Activated CD4-positive, alpha-beta T cell treated with anti-CD3 and anti-CD28 coated beads for 36 hours (primary cell): Measurements from ENCODE around the gene GOSR2. TPM values are rescaled to one million over a fixed set of nuclear protein-coding genes. Genes with fewer than 3 reads are reported as not detected.

Source experiments
- ATAC-seq: fragments of 200-7000 bp; cut with Tn5 transposase; one replicate; pipeline ENCODE4 v1.10.0; 2021; ENCODE audit warnings: mild to moderate bottlenecking, moderate library complexity
- CTCF ChIA-PET: fragments of 350-600 bp; sonication (Branson Sonifier 250); formaldehyde crosslinking; loops from one replicate; lab custom pipeline; 2021; ENCODE audit warnings: antibody characterized with exemption; lab: Charles Lee
- POLR2A ChIA-PET: fragments of 350-600 bp; sonication (Branson Sonifier 250); formaldehyde crosslinking; loops from one replicate; lab custom pipeline; 2021; ENCODE audit warnings: antibody characterized with exemption, inconsistent platforms; lab: Charles Lee
- DNase-seq: peaks from one replicate; pipeline ENCODE4 v3.0.0-alpha.2; 2020
- H3K27ac Mint-ChIP-seq: one replicate; pipeline ENCODE4 v1.8.0; 2021; ENCODE audit warnings: mixed read lengths
- H3K27me3 Mint-ChIP-seq: one replicate; pipeline ENCODE4 v1.8.0; 2021; ENCODE audit warnings: mixed read lengths
- H3K36me3 Mint-ChIP-seq: one replicate; pipeline ENCODE4 v1.8.0; 2021; ENCODE audit warnings: low read depth, mixed read lengths
- H3K4me1 Mint-ChIP-seq: one replicate; pipeline ENCODE4 v1.8.0; 2021; ENCODE audit warnings: mixed read lengths
- H3K4me3 Mint-ChIP-seq: one replicate; pipeline ENCODE4 v1.8.0; 2021; ENCODE audit warnings: mild to moderate bottlenecking, moderate library complexity, mixed read lengths
- H3K9me3 Mint-ChIP-seq: one replicate; pipeline ENCODE4 v1.8.0; 2021; ENCODE audit warnings: low read depth, mixed read lengths
- intact Hi-C, 2 experiments: fragments of 100-400 bp; cut with DNase I in 1 of 2; cut with micrococcal nuclease in 1 of 2; formaldehyde crosslinking; loops; one replicate each; pipeline versions ENCODE4 v1.14.2 to v1.15.1; 2022 to 2024; cut with DNase I, micrococcal nuclease
- total RNA-seq, 2 experiments: library from RNA; stranded (reverse); gene quantifications; one replicate each; pipeline ENCODE4 v1.2.3, GENCODE V29; 2021

Gene GOSR2
- total RNA-seq, 2 experiments from 2014 or later: 38.9 to 42.7 TPM

GRCh38 chr17:46883871-46884520 is 39.0 kb upstream of the GOSR2 start:
- no peak for ATAC-seq
- intact Hi-C loops: no loop called here
- Mint-ChIP-seq H3K9me3 (no peaks in the 10 kb centered on the region), H3K27me3 (no peaks in the 10 kb centered on the region), H3K4me3 (no peak overlapping the region), H3K36me3 (no peaks in the 10 kb centered on the region), H3K4me1 (no peaks in the 10 kb centered on the region), H3K27ac (no peak overlapping the region)
- POLR2A ChIA-PET: no interaction called here
- CTCF ChIA-PET: no interaction called here
- DNase-seq: no peak

DNA sequence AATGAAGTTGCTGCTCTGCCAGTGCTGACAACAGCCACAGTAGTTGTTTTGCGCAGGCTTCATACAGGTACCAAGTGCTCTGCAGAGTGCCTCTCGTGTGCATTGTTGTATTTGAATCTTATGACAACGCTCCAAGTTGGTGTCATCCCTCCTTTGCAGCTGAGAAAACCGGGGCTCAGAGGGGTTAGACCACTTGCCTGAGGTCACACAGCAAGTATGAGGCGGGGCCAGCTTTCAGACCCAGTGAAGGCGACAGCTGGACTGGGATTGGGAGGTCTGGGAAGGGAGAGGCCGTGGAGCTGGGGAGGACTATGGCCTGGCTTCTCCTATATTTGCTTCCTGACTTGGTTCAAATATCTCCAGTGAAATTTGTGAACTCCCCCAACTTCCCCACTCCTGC is 38.4 kb upstream of the GOSR2 start:
- no peak overlapping the region for H3K4me3 Mint-ChIP-seq
- intact Hi-C loops: no loop called here
- H3K27me3 Mint-ChIP-seq: no peaks in the 10 kb centered on the region
- POLR2A ChIA-PET: no interaction called here
- ATAC-seq (no peak), DNase-seq (no peak)
- H3K36me3 Mint-ChIP-seq: no peaks in the 10 kb centered on the region
- no peaks in the 10 kb centered on the region for H3K4me1 Mint-ChIP-seq
- no peak overlapping the region for H3K27ac Mint-ChIP-seq
- H3K9me3 Mint-ChIP-seq: no peaks in the 10 kb centered on the region
- CTCF ChIA-PET: no interaction called here

DNA sequence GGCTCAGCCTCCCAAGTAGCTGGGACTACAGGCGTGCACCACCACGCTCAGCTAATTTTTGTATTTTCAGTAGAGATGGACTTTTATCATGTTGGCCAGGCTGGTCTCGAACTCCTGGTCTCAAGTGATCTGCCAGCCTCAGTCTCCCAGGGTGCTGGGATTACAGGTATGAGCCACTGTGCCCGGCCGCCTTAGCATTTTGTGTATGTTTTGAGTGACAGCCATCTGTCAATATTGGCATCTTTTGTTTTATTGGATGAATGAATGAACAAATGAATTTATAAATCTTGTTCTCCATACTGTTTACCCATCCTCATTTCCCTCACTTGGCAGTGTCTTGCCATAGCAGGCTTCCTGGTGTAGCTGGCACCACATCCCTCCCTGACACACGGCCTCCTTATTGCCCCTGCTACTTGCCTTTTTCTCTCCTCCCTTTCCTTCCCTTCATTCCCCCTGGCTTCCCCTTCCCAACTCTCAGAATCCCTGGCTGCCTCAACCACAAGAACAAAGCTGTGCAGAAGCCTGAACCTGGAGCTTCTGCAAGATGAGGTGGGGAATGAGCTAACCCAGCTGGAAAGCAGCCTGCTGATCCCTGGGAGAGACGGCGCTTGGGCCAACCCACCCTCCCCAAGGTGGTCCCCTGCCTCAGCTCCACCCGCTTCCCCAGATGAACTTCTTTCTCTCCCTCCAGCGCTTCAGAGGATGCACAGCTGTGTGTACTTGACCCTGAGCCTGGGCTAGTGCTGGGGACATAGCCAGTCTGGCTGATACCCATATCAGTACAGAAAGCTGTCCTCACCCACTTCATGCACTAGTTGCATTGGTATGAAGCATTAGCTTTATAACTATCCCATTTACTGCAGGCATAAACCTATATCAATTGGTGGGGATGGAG is 37.3 kb upstream of the GOSR2 start:
- no peaks in the 10 kb centered on the region for H3K4me1 Mint-ChIP-seq
- ATAC-seq (no peak), DNase-seq (no peak)
- intact Hi-C loops: no loop called here
- CTCF ChIA-PET: no interaction called here
- peaks cover 2% of the 10 kb centered on the region for H3K27me3 Mint-ChIP-seq
- no peak overlapping the region for H3K27ac Mint-ChIP-seq
- H3K4me3 Mint-ChIP-seq: no peak overlapping the region
- POLR2A ChIA-PET: no interaction called here
- no peaks in the 10 kb centered on the region for H3K36me3 Mint-ChIP-seq
- no peaks in the 10 kb centered on the region for H3K9me3 Mint-ChIP-seq

- Mint-ChIP-seq H3K27ac (no peak overlapping the region), H3K4me1 (no peaks in the 10 kb centered on the region), H3K4me3 (no peak overlapping the region), H3K36me3 (no peaks in the 10 kb centered on the region), H3K9me3 (no peaks in the 10 kb centered on the region), H3K27me3 (peaks cover 4% of the 10 kb centered on the region)
- DNase-seq (no peak), ATAC-seq (no peak)
- ChIA-PET POLR2A (no interaction called here), CTCF (no interaction called here)
- intact Hi-C loops: no loop called here
Observed at GRCh38 chr17:46886310-46886663, 36.7 kb upstream of the GOSR2 start.

DNA sequence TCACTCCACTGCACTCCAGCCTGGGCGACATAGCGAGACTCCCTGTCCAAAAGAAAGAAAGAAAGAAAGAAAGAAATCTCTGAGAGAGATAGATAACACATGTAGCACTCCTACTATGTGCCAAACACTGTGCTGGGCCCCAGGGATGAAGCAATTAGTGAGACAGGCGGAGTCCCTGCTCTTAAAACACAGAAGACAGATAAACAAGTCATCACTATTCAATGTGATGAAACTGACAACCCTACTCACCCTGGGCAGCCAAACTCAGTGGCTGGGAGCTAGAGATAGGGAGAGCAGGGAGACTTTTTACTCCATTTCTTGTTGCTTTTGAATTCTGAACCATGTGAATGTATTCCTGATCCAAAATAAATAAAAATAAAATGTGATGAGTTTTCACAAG is 35.2 kb upstream of the GOSR2 start:
- no peak for ATAC-seq
- CTCF ChIA-PET: interaction anchor here (0.7 to 1.6 kb wide), 2 partner anchors 10 to 21 kb away, joined by 3 to 4 read pairs; no protein-coding TSS in a partner anchor
- POLR2A ChIA-PET: no interaction called here

GRCh38 chr17:46888727-46889126 is 34.2 kb upstream of the GOSR2 start:
- Mint-ChIP-seq H3K27ac (no peak overlapping the region), H3K4me1 (no peaks in the 10 kb centered on the region), H3K9me3 (no peaks in the 10 kb centered on the region), H3K4me3 (no peak overlapping the region), H3K27me3 (peaks cover 4% of the 10 kb centered on the region), H3K36me3 (no peaks in the 10 kb centered on the region)
- DNase-seq (no peak), ATAC-seq (no peak)
- intact Hi-C loops: no loop called here
- ChIA-PET CTCF (interaction anchor here (0.6 to 1.6 kb wide), 3 partner anchors 11 to 1063 kb away, joined by 3 to 4 read pairs (median 3); no protein-coding TSS in a partner anchor), POLR2A (no interaction called here)

More for the DNA sequence above, 35.2 kb upstream of the GOSR2 start:
- Mint-ChIP-seq H3K27me3 (peaks cover 4% of the 10 kb centered on the region), H3K36me3 (no peaks in the 10 kb centered on the region), H3K27ac (no peak overlapping the region), H3K4me3 (no peak overlapping the region), H3K9me3 (no peaks in the 10 kb centered on the region), H3K4me1 (no peaks in the 10 kb centered on the region)
- DNase-seq: no peak
- intact Hi-C loops: no loop called here

DNA sequence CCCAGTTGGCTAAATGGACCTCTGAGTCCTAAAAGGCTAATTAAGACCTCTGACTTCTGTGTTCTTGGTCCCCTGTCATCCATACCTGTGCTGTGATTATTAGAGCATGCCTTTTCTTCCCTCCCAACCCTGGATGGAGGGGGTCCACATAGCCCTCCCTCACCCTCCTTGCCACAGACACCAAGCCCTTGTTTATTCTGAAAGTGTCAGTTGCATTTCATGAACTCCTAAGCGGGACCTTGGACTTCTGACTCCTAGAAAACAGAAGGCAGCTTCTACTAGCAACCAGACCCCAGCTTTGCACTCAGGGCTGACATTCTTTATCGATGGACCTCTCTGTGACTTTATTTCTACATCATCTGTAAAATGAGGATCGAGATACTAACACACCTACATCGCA is 33.4 kb upstream of the GOSR2 start:
- H3K9me3 Mint-ChIP-seq: no peaks in the 10 kb centered on the region
- H3K4me3 Mint-ChIP-seq: no peak overlapping the region
- H3K4me1 Mint-ChIP-seq: no peaks in the 10 kb centered on the region
- peaks cover 4% of the 10 kb centered on the region for H3K27me3 Mint-ChIP-seq
- ChIA-PET POLR2A (no interaction called here), CTCF (interaction anchor here (0.7 kb wide), 1 partner anchor 187 kb away, joined by 3 read pairs; no protein-coding TSS in a partner anchor)
- H3K36me3 Mint-ChIP-seq: no peaks in the 10 kb centered on the region
- intact Hi-C loops: no loop called here
- H3K27ac Mint-ChIP-seq: no peak overlapping the region
- ATAC-seq (no peak), DNase-seq (no peak)

- CTCF ChIA-PET: interaction anchor here (0.6 kb wide), 1 partner anchor 8 kb away, joined by 3 read pairs; no protein-coding TSS in a partner anchor
- Mint-ChIP-seq H3K4me3 (no peak overlapping the region), H3K27ac (no peak overlapping the region), H3K27me3 (peaks cover 4% of the 10 kb centered on the region), H3K9me3 (no peaks in the 10 kb centered on the region), H3K36me3 (no peaks in the 10 kb centered on the region), H3K4me1 (no peaks in the 10 kb centered on the region)
- no peak for DNase-seq
- intact Hi-C loops: no loop called here
- ATAC-seq: no peak
- POLR2A ChIA-PET: no interaction called here
Observed at GRCh38 chr17:46889992-46890564, 32.9 kb upstream of the GOSR2 start.

DNA sequence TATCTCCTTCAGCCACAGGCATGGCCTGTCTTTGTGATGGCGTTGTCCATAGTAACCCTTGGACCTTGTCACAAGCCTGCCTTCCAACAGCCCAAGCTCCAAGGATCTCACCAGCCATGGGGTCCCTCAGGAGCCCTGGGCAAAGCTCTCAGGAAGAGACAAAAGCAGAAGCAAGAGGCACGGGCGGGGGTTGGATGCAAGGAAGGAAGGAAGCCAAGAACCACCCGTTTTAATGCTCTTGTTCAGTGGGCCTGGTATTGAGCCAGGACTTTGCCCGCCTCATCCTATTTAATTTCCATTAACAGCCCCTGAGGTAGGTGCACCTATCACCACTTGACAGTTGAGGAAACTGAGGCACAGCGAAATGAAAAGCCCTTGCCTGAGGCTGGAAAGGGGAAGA is 32.3 kb upstream of the GOSR2 start:
- peaks cover 4% of the 10 kb centered on the region for H3K27me3 Mint-ChIP-seq
- ATAC-seq: no peak
- POLR2A ChIA-PET: no interaction called here
- no peaks in the 10 kb centered on the region for H3K9me3 Mint-ChIP-seq
- CTCF ChIA-PET: interaction anchor here (0.6 kb wide), 1 partner anchor 8 kb away, joined by 3 read pairs; no protein-coding TSS in a partner anchor
- no peak for DNase-seq
- intact Hi-C loops: no loop called here
- no peaks in the 10 kb centered on the region for H3K36me3 Mint-ChIP-seq
- no peak overlapping the region for H3K27ac Mint-ChIP-seq
- no peak overlapping the region for H3K4me3 Mint-ChIP-seq
- no peaks in the 10 kb centered on the region for H3K4me1 Mint-ChIP-seq

DNA sequence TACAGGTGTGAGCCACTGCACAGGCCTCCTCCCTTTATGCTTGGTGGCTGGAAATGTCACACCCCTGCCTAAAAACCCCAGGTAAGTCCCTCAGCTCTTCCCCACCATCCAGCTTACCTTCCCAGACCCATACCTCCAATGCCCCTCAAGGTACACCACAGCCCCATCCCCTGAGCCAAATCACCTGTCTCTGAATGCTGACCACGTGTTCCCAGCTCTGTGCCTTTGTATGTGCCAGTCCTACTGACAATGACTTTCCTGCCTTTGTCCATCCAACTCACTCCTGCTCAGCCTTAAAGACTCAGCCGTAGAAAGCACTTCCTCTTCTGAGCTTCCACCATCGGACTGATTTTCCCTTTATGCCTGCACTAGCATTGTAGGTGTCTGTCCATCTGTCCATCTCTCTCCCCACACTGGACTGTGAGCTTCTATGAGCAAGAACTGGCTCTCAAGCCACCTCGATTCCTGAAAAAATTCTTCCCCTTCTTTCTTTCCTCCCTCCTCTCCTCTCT is 30.7 kb upstream of the GOSR2 start:
- Mint-ChIP-seq H3K36me3 (no peaks in the 10 kb centered on the region), H3K4me3 (no peak overlapping the region), H3K27ac (no peak overlapping the region), H3K27me3 (peaks cover 4% of the 10 kb centered on the region), H3K9me3 (no peaks in the 10 kb centered on the region), H3K4me1 (no peaks in the 10 kb centered on the region)
- intact Hi-C loops: no loop called here
- no peak for DNase-seq
- no peak for ATAC-seq
- ChIA-PET CTCF (interaction anchor here (1.0 kb wide), 1 partner anchor 111 kb away, joined by 5 read pairs; no protein-coding TSS in a partner anchor), POLR2A (interaction anchor here (0.6 kb wide), 1 partner anchor 41 kb away, joined by 6 read pairs; no protein-coding TSS in a partner anchor)

GRCh38 chr17:46894024-46894423 is 28.9 kb upstream of the GOSR2 start:
- Mint-ChIP-seq H3K9me3 (peaks cover 2% of the 10 kb centered on the region), H3K4me3 (no peak overlapping the region), H3K36me3 (no peaks in the 10 kb centered on the region), H3K4me1 (no peaks in the 10 kb centered on the region), H3K27ac (no peak overlapping the region), H3K27me3 (peaks cover 6% of the 10 kb centered on the region)
- POLR2A ChIA-PET: no interaction called here
- intact Hi-C loops: no loop called here
- CTCF ChIA-PET: no interaction called here
- no peak for DNase-seq
- no peak for ATAC-seq
